Left lung (tissue), 10 donors: Measurements from ENCODE around the gene PRR23E. TPM values are rescaled to one million over a fixed set of nuclear protein-coding genes. Genes with fewer than 3 reads are reported as not detected.

Experiments used
- ATAC-seq: fragments of 200-7000 bp; cut with Tn5 transposase; one replicate; pipeline ENCODE4 v1.9.1; 2020; ENCODE audit warnings: moderate library complexity
- DNase-seq, 4 donors: peaks; one replicate each; pipeline ENCODE4 v3.0.0-alpha.2; 2013 to 2020
- H3K27ac ChIP-seq, 2 donors: fragments of 200-600 bp; sonication (generic) in 1 of 2; one replicate each; pipeline versions ENCODE4 v1.5.0 to v1.8.0; 2020 to 2021
- H3K27me3 ChIP-seq, 2 donors: fragments of 200-600 bp; sonication (generic) in 1 of 2; one replicate each; pipeline versions ENCODE4 v1.5.0 to v1.8.0; 2020 to 2021
- H3K36me3 ChIP-seq, 2 donors: fragments of 200-600 bp; sonication (generic) in 1 of 2; one replicate each; pipeline versions ENCODE4 v1.5.0 to v1.8.0; 2020 to 2021
- H3K4me1 ChIP-seq, 2 donors: fragments of 200-600 bp; one replicate each; pipeline ENCODE4 v1.8.0; 2021
- H3K4me3 ChIP-seq, 2 donors: fragments of 200-600 bp; sonication (generic) in 1 of 2; one replicate each; pipeline versions ENCODE4 v1.5.0 to v1.8.0; 2020 to 2021; ENCODE audit warnings: mild to moderate bottlenecking in 1 of 2
- H3K9me3 ChIP-seq, 2 donors: fragments of 200-600 bp; sonication (generic) in 1 of 2; one replicate each; pipeline versions ENCODE4 v1.5.0 to v1.8.0; 2020 to 2021
- intact Hi-C, 2 donors: fragments of 100-400 bp; cut with DNase I; formaldehyde crosslinking; loops; one replicate each; pipeline versions ENCODE4 v1.11.2 to v1.14.2; 2022
- polyA plus RNA-seq, 6 donors: library from polyadenylated mRNA; unstranded; fragments of 120-200 nt; gene quantifications; one replicate each; pipeline ENCODE4 v1.2.1, GENCODE V29; 2013; ENCODE audit not compliant: insufficient read length in 6 of 6
- total RNA-seq, 2 donors: library from RNA; stranded (reverse); fragmentation: NEBNext Ultra II Directional; extraction: Animal tissue kit (Norgen Biotek cat#: 25700); gene quantifications; one replicate each; pipeline ENCODE4 v1.2.1, GENCODE V29; 2021
- TF ChIP-seq, protein P1 (sequence below), 2 donors: fragments of 200-600 bp; sonication (generic) in 1 of 2; IDR thresholded peaks; one replicate each; pipeline versions ENCODE4 v1.5.0 to v1.8.0; 2021; ENCODE audit warnings: antibody characterized with exemption in 2 of 2
- donor health status: DM: no; HTN: yes; CAD: no.
- donor health status: DM: no; HTN: no; CAD: no.

The PRR23E gene
- total and polyA plus RNA-seq, 8 donors: not detected

DNA sequence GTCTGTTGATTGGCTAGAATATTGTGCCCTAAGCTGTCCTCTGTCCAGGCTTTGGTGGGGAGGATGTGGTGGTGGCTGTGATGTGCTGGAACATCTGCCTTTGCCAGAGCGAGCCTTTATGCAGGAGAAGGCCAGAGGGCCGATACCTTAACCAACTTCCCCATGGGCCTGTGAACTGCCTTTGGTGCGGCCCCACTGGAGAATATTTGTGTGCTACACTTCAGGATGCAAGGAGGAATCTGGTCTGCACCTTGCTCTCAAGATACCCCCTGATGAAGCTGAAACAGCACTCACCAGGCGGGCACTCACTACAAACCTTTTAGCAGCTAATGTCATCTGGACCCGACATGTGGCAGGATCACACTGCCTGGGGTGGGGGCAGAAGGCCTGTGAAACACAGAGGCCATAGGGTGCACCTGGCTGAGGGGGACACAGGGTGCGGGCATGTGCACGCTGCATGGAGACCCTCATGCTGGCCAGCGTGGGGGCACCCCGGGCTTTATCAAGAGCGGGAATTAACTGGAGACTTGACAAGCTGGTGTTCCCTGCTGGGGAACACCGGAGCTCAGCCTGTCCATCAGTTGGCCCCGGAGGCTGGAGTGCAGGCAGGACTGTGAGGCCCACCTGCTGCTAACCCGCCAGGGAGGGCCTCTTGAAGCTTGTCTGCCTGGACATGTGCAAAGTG is 16.4 kb downstream of the PRR23E start:
- TF ChIP-seq, protein P1, sequence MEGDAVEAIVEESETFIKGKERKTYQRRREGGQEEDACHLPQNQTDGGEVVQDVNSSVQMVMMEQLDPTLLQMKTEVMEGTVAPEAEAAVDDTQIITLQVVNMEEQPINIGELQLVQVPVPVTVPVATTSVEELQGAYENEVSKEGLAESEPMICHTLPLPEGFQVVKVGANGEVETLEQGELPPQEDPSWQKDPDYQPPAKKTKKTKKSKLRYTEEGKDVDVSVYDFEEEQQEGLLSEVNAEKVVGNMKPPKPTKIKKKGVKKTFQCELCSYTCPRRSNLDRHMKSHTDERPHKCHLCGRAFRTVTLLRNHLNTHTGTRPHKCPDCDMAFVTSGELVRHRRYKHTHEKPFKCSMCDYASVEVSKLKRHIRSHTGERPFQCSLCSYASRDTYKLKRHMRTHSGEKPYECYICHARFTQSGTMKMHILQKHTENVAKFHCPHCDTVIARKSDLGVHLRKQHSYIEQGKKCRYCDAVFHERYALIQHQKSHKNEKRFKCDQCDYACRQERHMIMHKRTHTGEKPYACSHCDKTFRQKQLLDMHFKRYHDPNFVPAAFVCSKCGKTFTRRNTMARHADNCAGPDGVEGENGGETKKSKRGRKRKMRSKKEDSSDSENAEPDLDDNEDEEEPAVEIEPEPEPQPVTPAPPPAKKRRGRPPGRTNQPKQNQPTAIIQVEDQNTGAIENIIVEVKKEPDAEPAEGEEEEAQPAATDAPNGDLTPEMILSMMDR (IDR thresholded peaks at IDR 0.05): no peak
- intact Hi-C loops: no loop called here
- DNase-seq: no peak
- ATAC-seq: no peak
- H3K27ac ChIP-seq: no peak overlapping the region
- no peaks in the 10 kb centered on the region for H3K4me1 ChIP-seq
- no peaks in the 10 kb centered on the region for H3K9me3 ChIP-seq
- H3K36me3 ChIP-seq: no peaks in the 10 kb centered on the region
- no peaks in the 10 kb centered on the region for H3K27me3 ChIP-seq
- H3K4me3 ChIP-seq: no peak overlapping the region

DNA sequence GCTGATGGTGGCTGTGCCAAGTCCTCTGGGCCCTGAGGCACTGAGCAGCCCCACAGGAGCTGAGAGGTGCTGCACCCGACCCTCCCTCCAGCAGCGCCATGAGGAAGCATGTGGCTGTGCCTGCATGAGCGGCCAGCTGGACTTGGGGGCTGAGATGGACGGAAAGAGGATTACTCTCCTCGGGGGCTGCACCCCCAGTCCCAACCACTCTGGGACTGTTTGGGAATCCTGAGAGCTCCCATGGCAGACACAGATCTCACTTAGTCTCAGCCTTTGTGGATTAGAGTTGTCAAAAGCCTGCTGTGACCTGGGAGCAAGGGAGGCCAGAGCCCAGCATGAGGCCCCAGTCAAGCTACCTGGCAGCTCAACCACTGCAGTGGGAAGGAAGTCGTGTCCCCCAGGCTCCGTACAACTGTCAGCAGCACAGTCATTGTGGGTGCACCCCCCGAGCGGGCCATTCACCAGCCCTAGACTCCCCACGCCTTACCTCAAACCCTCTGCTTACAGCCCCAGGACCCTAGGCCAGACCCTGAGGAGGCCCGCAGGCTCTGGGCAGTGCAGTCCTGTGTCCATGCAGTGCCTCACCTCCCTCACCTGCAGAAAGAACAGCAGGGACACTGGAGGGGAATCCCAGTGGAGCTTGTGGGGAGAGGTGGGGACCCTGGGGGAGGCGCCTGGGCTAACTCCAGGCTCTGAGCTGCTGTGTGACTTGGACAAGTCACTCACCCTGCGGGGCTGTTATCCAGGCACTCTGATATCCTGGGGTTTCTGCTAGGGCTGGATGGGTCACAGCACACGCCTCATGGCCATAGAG is 17.1 kb downstream of the PRR23E start:
- no peak for ATAC-seq

DNA sequence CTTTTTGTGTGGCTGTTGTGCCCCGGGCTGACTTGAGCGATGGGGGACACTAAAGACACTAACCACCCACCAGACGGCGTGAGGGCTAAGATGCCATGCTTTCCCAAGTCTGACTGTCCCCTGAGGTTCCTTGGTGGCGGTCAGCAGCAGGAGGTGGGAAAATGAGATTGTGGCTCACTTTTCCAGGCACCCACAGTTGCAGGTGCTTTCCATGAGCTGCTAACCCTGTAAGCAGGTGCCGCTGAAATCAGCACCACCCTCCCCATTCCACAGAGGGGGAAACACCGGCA is 17.7 kb downstream of the PRR23E start:
- intact Hi-C loops: no loop called here
- no peak for DNase-seq
- Histone ChIP-seq H3K9me3 (no peaks in the 10 kb centered on the region), H3K36me3 (no peaks in the 10 kb centered on the region), H3K4me1 (no peaks in the 10 kb centered on the region), H3K4me3 (no peak overlapping the region), H3K27ac (no peak overlapping the region), H3K27me3 (no peaks in the 10 kb centered on the region)
- TF ChIP-seq, protein P1 (IDR thresholded peaks at IDR 0.05): no peak
- no peak for ATAC-seq

More for the DNA sequence above, 17.1 kb downstream of the PRR23E start:
- H3K36me3 ChIP-seq: no peaks in the 10 kb centered on the region
- H3K9me3 ChIP-seq: no peaks in the 10 kb centered on the region
- no peak overlapping the region for H3K4me3 ChIP-seq
- no peaks in the 10 kb centered on the region for H3K27me3 ChIP-seq
- intact Hi-C loops: no loop called here
- no peak for DNase-seq
- H3K4me1 ChIP-seq: no peaks in the 10 kb centered on the region
- TF ChIP-seq, protein P1 (IDR thresholded peaks at IDR 0.05): no peak
- H3K27ac ChIP-seq: no peak overlapping the region

DNA sequence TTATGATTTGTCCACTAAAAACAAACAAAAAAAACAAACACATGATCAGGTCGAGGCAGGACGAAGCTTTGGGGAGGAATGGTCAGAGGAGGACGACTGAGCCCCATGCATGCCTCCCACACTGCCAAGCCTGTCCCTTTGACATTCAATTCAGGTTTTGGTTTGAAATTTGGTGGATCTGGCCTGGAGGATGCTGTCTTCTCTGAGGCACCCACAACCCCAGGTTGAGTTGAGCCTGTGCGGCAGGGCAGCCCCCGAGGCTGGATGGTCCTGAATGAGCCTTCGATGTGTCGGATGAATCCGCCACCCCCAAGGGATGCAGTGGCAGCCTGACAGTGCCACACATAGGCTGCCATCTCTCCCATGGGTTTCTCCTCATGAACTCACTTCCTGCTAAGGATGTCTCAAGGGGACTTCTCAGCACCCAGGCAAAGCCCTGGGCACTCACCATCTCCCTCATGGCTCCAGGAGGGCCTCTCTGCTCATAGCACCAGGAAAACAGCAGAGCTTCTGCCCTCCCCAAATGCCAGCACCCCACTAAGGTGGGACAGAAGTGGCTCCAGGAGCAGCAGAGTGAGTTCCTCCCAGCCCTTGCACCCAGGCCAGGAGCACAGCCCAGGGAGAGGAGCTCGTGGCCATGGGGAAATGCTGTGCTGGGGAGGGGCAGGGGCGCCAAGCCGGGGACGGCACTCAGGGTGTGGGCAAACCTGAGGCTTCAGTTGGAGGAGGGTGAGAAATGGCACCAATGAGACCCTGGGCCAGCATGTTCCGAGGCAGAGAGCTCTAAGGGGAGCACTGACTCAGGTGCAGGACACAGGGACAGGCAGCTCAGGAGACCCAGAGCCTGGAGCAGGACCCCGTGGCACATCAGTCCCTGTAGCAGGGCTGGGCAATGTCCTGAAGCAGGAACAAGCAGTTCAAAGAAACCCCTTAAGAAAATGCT is 18.5 kb downstream of the PRR23E start:
- ATAC-seq (no peak), DNase-seq (no peak)
- no peaks in the 10 kb centered on the region for H3K27me3 ChIP-seq
- no peaks in the 10 kb centered on the region for H3K9me3 ChIP-seq
- TF ChIP-seq, protein P1 (IDR thresholded peaks at IDR 0.05): no peak
- intact Hi-C loops: no loop called here
- H3K4me3 ChIP-seq: no peak overlapping the region
- H3K27ac ChIP-seq: no peak overlapping the region
- H3K36me3 ChIP-seq: no peaks in the 10 kb centered on the region
- H3K4me1 ChIP-seq: no peaks in the 10 kb centered on the region

DNA sequence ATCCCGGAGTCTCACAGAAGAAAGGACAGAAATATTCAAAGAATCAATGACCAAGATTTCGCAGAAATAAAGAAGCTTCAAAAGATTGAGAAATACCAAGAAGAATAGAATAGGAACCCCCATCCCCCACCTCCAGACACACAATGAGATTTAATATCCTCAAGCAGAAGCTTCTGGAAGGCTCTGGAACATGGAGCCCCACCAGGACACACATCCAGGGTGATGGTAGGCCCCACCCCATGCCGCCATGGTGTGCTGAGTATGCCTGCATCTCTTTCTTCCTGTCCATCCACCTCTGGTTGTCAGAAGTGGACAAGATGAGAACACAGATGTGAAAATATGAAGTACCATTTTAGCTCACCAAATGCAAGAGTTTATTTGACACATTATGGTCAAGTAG is 19.3 kb downstream of the PRR23E start:
- no peak for ATAC-seq

More for the DNA sequence above, 19.3 kb downstream of the PRR23E start:
- no peaks in the 10 kb centered on the region for H3K36me3 ChIP-seq
- no peaks in the 10 kb centered on the region for H3K4me1 ChIP-seq
- no peaks in the 10 kb centered on the region for H3K9me3 ChIP-seq
- TF ChIP-seq, protein P1 (IDR thresholded peaks at IDR 0.05): no peak
- intact Hi-C loops: no loop called here
- DNase-seq: no peak
- H3K27me3 ChIP-seq: no peaks in the 10 kb centered on the region
- no peak overlapping the region for H3K4me3 ChIP-seq
- no peak overlapping the region for H3K27ac ChIP-seq
